Stimulated activated naive CD8-positive, alpha-beta T cell treated with anti-CD3 and anti-CD28 coated beads, Interleukin-15, Interleukin-2, amounts not matched to agents 100 U/mL and 50 U/mL, for 24 hours (primary cell): ENCODE results near the gene GARS1.

Experiments used
- ATAC-seq: fragments of 150-1000 bp; cut with Tn5 transposase; one replicate; pipeline ENCODE4 v1.10.0; 2021
- DNase-seq: peaks from one replicate; pipeline ENCODE4 v3.0.0; 2021

GARS1 gene

DNA sequence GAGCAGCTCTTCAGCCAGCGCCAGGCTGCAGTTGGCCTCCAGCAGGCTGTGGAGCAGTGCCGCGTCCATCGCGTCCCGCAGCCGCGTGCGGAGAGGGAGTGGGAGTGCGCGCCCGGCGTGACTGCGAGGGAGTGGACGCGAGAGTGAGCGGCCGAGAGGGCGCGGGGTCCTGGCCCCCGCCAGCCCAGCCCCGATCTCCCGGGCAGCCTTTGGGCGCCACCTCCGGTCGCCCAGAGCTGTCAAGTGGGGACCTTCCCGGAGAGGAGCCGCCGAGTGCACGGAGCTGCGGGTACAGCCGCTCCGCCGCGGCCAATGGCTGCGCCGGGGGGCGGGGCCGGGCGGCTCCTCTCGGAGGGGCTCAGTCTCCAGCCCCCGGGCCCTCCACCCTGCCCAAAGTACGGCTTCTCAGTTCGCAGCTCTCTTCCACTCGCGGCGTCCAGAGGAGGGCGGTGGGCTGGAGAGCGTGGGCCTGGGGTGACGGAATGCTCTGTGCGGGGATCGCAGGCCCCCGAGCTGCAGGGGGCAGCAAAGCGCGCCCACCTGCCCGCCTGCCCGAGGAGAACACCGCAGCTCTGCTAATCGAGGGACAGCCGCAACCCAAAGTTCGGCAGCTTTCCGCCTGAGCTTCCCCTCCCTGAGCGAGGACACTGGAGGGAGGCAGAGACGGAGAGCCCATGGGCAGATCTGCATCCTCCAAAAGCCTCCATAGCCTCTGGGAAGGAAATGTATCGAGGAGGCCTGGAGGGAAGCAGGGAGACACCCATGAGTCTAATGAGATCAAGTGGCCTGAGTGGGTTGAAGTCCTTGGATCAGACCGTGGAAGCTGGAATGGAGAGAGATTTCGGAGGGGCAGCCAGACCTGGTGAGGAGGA is 87.8 kb downstream of the GARS1 start, which contains the start of gene CRHR2:
Gene CRHR2 (minus strand): TSS at position 245 of the 872 bp plus-strand sequence. CDS start 176 bp downstream, at position 69.
- peak; percentile 59 for ATAC-seq
- peak; percentile 32 for DNase-seq

DNA sequence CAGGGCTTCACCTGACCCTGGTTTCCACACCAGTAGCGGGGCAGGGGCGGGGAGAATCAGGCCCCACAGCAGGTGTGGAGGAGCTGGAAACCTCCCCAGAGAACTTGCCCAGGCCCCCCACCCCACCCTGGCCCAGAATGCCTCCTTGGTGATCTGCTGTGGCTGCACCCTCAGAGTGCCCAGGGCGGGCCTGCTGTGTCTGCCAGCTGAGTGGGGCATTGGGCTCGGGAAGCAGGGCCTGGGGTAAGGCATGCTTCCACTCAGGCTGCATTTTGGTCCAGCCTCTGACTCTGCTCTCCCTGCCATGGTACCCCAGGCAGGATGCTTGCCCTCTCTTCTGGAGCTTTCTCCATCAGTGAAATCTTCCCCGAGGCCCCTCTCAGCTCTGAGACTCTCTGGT is 88.6 kb downstream of the GARS1 start:
- ATAC-seq (no peak), DNase-seq (no peak)
